AG04450 (cell line): Measurements from ENCODE around the gene PPP1R26. TPM values are rescaled to one million over a fixed set of nuclear protein-coding genes. Genes with fewer than 3 reads are reported as not detected.
"Not testable (repeated sequence)": the region's sequence is repeated elsewhere in the genome, so short reads cannot be mapped to it uniquely, and the experiment has no call there.

Experiments
- CTCF ChIA-PET: fragments of 300-600, 350-600 bp; formaldehyde crosslinking; extraction: SDS; loops from one replicate; lab custom pipeline; 2022; ENCODE audit warnings: antibody characterized with exemption, inconsistent platforms; lab: Charles Lee
- POLR2A ChIA-PET: fragments of 350-600 bp; formaldehyde crosslinking; extraction: SDS; loops from one replicate; lab custom pipeline; 2021; ENCODE audit warnings: antibody characterized with exemption, inconsistent platforms; lab: Yijun Ruan, JAX
- DNase-seq: peaks from one replicate; pipeline ENCODE4 v3.0.0-alpha.2; 2011; ENCODE audit warnings: low read depth, low spot score
- H3K27ac ChIP-seq: one replicate; pipeline ENCODE4 v1.5.1; 2012; ENCODE audit warnings: low read depth, low read length, control low read depth
- H3K27me3 ChIP-seq: one replicate; pipeline ENCODE4 v1.6.0; 2012; ENCODE audit warnings: low read length; ENCODE audit not compliant: control insufficient read depth, insufficient read depth
- H3K4me3 ChIP-seq: 2 replicates; pipeline ENCODE4 v1.5.1; 2011; ENCODE audit warnings: mild to moderate bottlenecking, low read depth, low read length, control low read depth
- H3K9me3 ChIP-seq: 2 replicates; pipeline ENCODE4 v1.5.1; 2012; ENCODE audit warnings: low read length; ENCODE audit not compliant: control insufficient read depth, insufficient read depth
- CTCF ChIP-seq: IDR thresholded peaks from 2 replicates; pipeline ENCODE4 v1.5.1; 2011; ENCODE audit warnings: low read depth, low read length, control low read depth, inconsistent platforms
- polyA plus RNA-seq: library from polyadenylated mRNA; depleted of rRNA; stranded (reverse); fragments of >200 nt; gene quantifications from 2 replicates; pipeline ENCODE4 v1.2.3, GENCODE V29; 2011

Gene PPP1R26
- polyA plus RNA-seq, 1 experiment, result 3.3 TPM

GRCh38 chr9:135513351-135513846, 33.8 kb downstream of the PPP1R26 start:
- no peak for DNase-seq
- Histone ChIP-seq H3K27me3 (peaks cover 4% of the 10 kb centered on the region), H3K4me3 (no peak overlapping the region), H3K27ac (no peak overlapping the region), H3K9me3 (peaks cover 2% of the 10 kb centered on the region; the same call in 1 of the 2 replicates)
- POLR2A ChIA-PET, result no interaction called here
- CTCF ChIA-PET, result interaction anchor here (1.0 to 1.3 kb wide), 2 partner anchors 9 to 13 kb away, joined by 4 to 5 read pairs; no protein-coding TSS in a partner anchor
- TF ChIP-seq CTCF, result no peak

- H3K9me3 ChIP-seq, POLR2A ChIA-PET, H3K4me3 ChIP-seq, DNase-seq, H3K27ac ChIP-seq, CTCF ChIA-PET, H3K27me3 ChIP-seq: not testable (repeated sequence)
Measured at GRCh38 chr9:135513906-135514305, 34.3 kb downstream of the PPP1R26 start.

- H3K9me3 ChIP-seq, result no peaks in the 10 kb centered on the region; the same call in 1 of the 2 replicates
- no peak for DNase-seq
- no peak for TF ChIP-seq CTCF
- POLR2A ChIA-PET, result no interaction called here
- CTCF ChIA-PET, result no interaction called here
- H3K27me3 ChIP-seq, result peaks cover 6% of the 10 kb centered on the region
- no peak overlapping the region for H3K27ac ChIP-seq
- no peak overlapping the region for H3K4me3 ChIP-seq
Measured at GRCh38 chr9:135514342-135515082, 34.9 kb downstream of the PPP1R26 start.

GRCh38 chr9:135515083-135515951, 35.7 kb downstream of the PPP1R26 start:
- Histone ChIP-seq H3K27me3 (peaks cover 6% of the 10 kb centered on the region), H3K27ac (no peak overlapping the region), H3K4me3 (no peak overlapping the region), H3K9me3 (no peaks in the 10 kb centered on the region; the same call in 1 of the 2 replicates)
- POLR2A ChIA-PET, result no interaction called here
- no peak for TF ChIP-seq CTCF
- no peak for DNase-seq
- CTCF ChIA-PET, result no interaction called here

GRCh38 chr9:135516132-135516860, 36.7 kb downstream of the PPP1R26 start:
- H3K27me3 ChIP-seq, result peaks cover 6% of the 10 kb centered on the region
- H3K9me3 ChIP-seq, result no peaks in the 10 kb centered on the region; the same call in 1 of the 2 replicates
- no peak overlapping the region for H3K4me3 ChIP-seq
- ChIA-PET POLR2A (no interaction called here), CTCF (no interaction called here)
- no peak for DNase-seq
- no peak overlapping the region for H3K27ac ChIP-seq
- no peak for TF ChIP-seq CTCF
